SK-N-SH (cell line): ENCODE results near the gene ENPEP.

Experiments
- EP300 ChIP-seq, 2 experiments: IDR thresholded peaks; 2 replicates each; pipeline versions ENCODE4 v1.4.0 to v1.6.1; 2012; ENCODE audit warnings: borderline replicate concordance in 1 of 2, low read depth in 1 of 2, low read length in 1 of 2
- JUND ChIP-seq: IDR thresholded peaks from 2 replicates; pipeline ENCODE4 v1.4.0; 2012

GRCh38 chr4:110452546-110452945 is 23.4 kb upstream of the ENPEP start:
- TF ChIP-seq EP300 (IDR thresholded peaks at IDR 0.05; ENCODE audit: borderline replicate concordance in 1 of 2, low read depth in 1 of 2, low read length in 1 of 2) (no peak), JUND (no peak)
